ENCODE data around the gene PSMA2.

PSMA2 gene

DNA sequence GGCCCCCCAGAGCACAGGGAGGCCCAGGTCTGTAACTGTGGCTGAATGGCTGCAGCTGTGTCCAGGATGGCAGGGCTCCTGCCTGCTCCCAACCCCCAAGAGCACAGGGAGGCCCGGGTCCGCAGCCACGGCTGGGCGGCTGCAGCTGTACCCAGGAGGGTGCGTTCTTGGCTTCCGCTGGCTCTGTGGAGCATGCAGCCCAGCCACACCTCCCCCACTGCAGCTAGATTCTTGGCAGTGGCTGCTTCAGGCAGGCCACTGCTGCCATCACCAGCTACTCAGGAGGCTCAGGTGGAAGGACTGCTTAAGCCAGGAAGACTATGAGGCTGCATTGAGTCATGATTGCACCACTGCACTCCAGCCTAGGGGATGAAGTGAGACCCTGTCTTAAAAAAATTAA lies 48.0 kb downstream of the PSMA2 start:
- TF ChIP-seq, protein P1, sequence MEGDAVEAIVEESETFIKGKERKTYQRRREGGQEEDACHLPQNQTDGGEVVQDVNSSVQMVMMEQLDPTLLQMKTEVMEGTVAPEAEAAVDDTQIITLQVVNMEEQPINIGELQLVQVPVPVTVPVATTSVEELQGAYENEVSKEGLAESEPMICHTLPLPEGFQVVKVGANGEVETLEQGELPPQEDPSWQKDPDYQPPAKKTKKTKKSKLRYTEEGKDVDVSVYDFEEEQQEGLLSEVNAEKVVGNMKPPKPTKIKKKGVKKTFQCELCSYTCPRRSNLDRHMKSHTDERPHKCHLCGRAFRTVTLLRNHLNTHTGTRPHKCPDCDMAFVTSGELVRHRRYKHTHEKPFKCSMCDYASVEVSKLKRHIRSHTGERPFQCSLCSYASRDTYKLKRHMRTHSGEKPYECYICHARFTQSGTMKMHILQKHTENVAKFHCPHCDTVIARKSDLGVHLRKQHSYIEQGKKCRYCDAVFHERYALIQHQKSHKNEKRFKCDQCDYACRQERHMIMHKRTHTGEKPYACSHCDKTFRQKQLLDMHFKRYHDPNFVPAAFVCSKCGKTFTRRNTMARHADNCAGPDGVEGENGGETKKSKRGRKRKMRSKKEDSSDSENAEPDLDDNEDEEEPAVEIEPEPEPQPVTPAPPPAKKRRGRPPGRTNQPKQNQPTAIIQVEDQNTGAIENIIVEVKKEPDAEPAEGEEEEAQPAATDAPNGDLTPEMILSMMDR (IDR thresholded peaks at IDR 0.05; ENCODE audit: poor library complexity, severe bottlenecking): peak; percentile 9
- ATAC-seq (ENCODE audit: low read depth) (peak; percentile 98), DNase-seq (ENCODE audit: low spot score) (peak; percentile 84)
- Histone ChIP-seq H3K36me3 (ENCODE audit: low read depth) (no peaks in the 10 kb centered on the region), H3K27ac (ENCODE audit: poor library complexity, severe bottlenecking) (peak overlapping the region; percentile 30), H3K4me3 (ENCODE audit: severe bottlenecking) (no peak overlapping the region), H3K4me1 (ENCODE audit: insufficient read depth, poor library complexity, severe bottlenecking) (peaks cover 25% of the 10 kb centered on the region), H3K9me3 (ENCODE audit: severe bottlenecking) (no peaks in the 10 kb centered on the region), H3K27me3 (ENCODE audit: insufficient read depth, poor library complexity, severe bottlenecking) (no peaks in the 10 kb centered on the region)

DNA sequence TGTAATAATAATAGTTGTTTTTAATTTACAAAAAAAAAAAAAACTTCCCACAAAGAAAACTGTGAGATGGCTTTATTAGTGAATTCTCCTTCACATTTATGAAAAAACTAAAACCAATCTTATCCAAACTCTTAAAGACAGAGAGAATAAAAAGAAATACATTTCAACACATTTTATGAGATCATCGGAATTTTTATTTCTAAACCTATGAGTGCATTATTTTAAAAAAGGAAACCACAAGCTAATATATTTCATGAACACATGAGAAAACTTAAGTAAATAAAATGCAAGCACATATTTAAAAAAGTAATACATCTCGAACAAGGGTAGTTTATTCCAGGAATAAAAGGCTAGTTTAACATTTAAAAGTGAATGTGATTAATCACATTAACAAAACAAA lies 51.6 kb downstream of the PSMA2 start:
- DNase-seq (ENCODE audit: low spot score) (no peak), ATAC-seq (ENCODE audit: low read depth) (no peak)
- Histone ChIP-seq H3K36me3 (ENCODE audit: low read depth) (no peaks in the 10 kb centered on the region), H3K4me3 (ENCODE audit: severe bottlenecking) (no peak overlapping the region), H3K4me1 (ENCODE audit: insufficient read depth, poor library complexity, severe bottlenecking) (peaks cover 11% of the 10 kb centered on the region), H3K9me3 (ENCODE audit: severe bottlenecking) (no peaks in the 10 kb centered on the region), H3K27ac (ENCODE audit: poor library complexity, severe bottlenecking) (no peak overlapping the region), H3K27me3 (ENCODE audit: insufficient read depth, poor library complexity, severe bottlenecking) (no peaks in the 10 kb centered on the region)
- TF ChIP-seq, protein P1 (IDR thresholded peaks at IDR 0.05; ENCODE audit: poor library complexity, severe bottlenecking): no peak

DNA sequence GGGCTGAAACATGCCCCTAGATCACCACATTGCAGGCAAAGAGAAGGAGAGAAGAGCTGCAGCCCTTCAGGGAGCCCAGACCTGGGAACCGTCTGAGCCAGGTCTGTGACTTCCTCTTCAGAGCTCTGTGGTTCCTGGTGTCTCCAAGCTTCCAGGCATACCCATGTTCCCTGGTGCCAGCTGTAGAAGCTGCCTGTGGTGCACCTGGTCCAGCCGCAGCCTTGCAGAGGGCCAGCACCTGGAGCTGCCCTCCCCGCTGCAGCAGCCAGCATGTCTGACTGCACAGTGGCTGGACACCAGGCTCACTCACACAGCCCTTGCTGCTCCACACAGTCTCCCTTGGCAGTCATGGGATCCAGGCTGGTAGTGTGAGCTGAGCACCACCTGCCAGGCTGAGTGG lies 53.7 kb downstream of the PSMA2 start:
- Histone ChIP-seq H3K27me3 (ENCODE audit: insufficient read depth, poor library complexity, severe bottlenecking) (no peaks in the 10 kb centered on the region), H3K27ac (ENCODE audit: poor library complexity, severe bottlenecking) (no peak overlapping the region), H3K4me1 (ENCODE audit: insufficient read depth, poor library complexity, severe bottlenecking) (peaks cover 3% of the 10 kb centered on the region), H3K36me3 (ENCODE audit: low read depth) (no peaks in the 10 kb centered on the region), H3K9me3 (ENCODE audit: severe bottlenecking) (no peaks in the 10 kb centered on the region), H3K4me3 (ENCODE audit: severe bottlenecking) (no peak overlapping the region)
- ATAC-seq (ENCODE audit: low read depth) (no peak), DNase-seq (ENCODE audit: low spot score) (no peak)
- TF ChIP-seq, protein P1 (IDR thresholded peaks at IDR 0.05; ENCODE audit: poor library complexity, severe bottlenecking): no peak

DNA sequence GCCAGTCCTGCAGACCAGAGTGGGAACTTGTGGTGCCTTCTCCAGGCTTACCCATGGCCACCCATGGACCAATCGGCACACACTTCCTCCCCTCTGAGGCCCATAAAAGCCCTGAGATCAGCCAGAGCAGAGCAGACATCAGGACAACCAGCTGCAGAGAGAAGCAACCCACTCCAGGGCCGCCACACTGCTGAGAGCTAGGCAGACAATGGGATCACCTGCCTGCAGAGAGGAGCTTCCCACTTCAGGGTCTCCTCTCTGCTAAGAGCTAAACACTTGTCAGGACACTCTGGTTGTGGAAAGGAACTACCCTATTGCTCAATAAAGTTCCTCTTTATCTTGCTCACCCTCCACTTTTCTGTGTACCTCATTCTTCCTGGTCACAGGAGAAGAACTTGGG lies 54.1 kb downstream of the PSMA2 start:
- no peaks in the 10 kb centered on the region for H3K9me3 ChIP-seq (ENCODE audit: severe bottlenecking)
- H3K4me3 ChIP-seq (ENCODE audit: severe bottlenecking): no peak overlapping the region
- no peak for ATAC-seq (ENCODE audit: low read depth)

More for the DNA sequence above, 54.1 kb downstream of the PSMA2 start:
- no peaks in the 10 kb centered on the region for H3K36me3 ChIP-seq (ENCODE audit: low read depth)
- DNase-seq (ENCODE audit: low spot score): no peak
- no peak overlapping the region for H3K27ac ChIP-seq (ENCODE audit: poor library complexity, severe bottlenecking)
- TF ChIP-seq, protein P1 (IDR thresholded peaks at IDR 0.05; ENCODE audit: poor library complexity, severe bottlenecking): no peak
- H3K4me1 ChIP-seq (ENCODE audit: insufficient read depth, poor library complexity, severe bottlenecking): peaks cover 3% of the 10 kb centered on the region
- no peaks in the 10 kb centered on the region for H3K27me3 ChIP-seq (ENCODE audit: insufficient read depth, poor library complexity, severe bottlenecking)
